ENCODE results near the gene CDK18.
A peak's percentile ranks its signal among the peaks of the same experiment; 100 is the strongest.

The CDK18 gene

DNA sequence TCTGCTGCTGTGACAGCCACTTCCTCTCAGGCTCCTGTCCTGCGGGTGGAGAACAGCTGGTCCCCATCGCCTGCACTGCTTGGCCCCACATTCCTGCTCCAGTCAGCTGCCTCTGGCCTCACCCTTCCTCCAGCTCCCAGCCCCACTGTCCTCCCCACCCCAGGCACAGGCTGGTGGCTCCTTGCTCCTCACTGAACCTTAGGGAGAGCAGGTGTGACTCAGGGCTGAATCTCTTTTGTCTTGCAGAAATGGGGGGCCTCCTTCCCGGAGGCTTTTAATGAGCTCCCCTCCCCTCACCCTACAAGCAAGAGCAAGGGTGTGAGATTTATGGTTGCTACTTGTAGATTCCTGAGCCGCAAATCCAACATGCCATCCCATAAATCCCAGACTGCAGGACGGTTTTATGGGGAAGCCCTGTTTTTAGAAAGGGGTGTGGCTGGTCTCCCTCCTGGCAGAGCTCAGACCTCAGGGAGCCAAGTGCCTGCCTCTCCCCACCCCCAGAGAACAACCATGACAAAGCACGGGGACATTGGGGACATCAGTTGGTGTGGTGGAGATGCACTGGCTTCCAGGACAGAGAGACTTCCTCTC is 15.2 kb downstream of the CDK18 start:
- no peak for DNase-seq (ENCODE audit: low read depth, low spot score)
- H3K9me3 ChIP-seq (ENCODE audit: low read depth, low read length) = no peaks in the 10 kb centered on the region
- H3K36me3 ChIP-seq (ENCODE audit: insufficient read depth, low read length) = no peaks in the 10 kb centered on the region
- H3K4me3 ChIP-seq = peak overlapping the region; percentile 16
- H3K9ac ChIP-seq (ENCODE audit: insufficient read length) = no peak overlapping the region
- H3K27ac ChIP-seq = no peak overlapping the region
- TF ChIP-seq POLR2AphosphoS5 (IDR thresholded peaks at IDR 0.05; ENCODE audit: borderline replicate concordance, low read depth, low read length) = no peak
- TF ChIP-seq EZH2 (IDR thresholded peaks at IDR 0.05) = no peak
- TF ChIP-seq FOXP2 (optimal IDR thresholded peaks at IDR 0.05; ENCODE audit: control extremely low read depth, extremely low read length, insufficient read depth) = no peak

- H3K9me3 ChIP-seq (ENCODE audit: low read depth, low read length) = no peaks in the 10 kb centered on the region
- no peak for DNase-seq (ENCODE audit: low read depth, low spot score)
- no peaks in the 10 kb centered on the region for H3K36me3 ChIP-seq (ENCODE audit: insufficient read depth, low read length)
- no peak overlapping the region for H3K9ac ChIP-seq (ENCODE audit: insufficient read length)
- no peak overlapping the region for H3K4me3 ChIP-seq
- no peak for TF ChIP-seq FOXP2 (optimal IDR thresholded peaks at IDR 0.05; ENCODE audit: control extremely low read depth, extremely low read length, insufficient read depth)
- H3K27ac ChIP-seq = no peak overlapping the region
These were observed 16.2 kb downstream of the CDK18 start for GRCh38 chr1:205520709-205521108.

DNA sequence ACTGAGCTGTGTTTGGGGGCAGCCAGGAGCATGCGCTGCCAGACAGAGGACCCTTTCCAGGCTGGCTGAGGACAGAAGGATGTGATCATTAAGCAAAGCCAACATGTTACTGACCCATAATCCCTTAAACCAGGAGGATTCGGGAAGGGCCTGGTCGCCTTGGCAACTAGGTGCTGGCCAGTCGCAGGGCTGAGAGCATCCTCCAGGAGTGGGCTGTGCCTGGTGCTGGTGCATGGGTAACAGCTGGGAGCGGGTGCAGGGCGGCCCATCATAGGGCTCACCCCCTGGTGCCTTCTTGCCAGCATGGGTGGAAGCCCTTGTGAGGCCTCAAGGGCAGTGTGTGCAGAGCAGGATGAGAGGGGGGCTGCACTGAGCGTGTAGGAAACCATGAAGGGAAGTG is 17.2 kb downstream of the CDK18 start:
- Histone ChIP-seq H3K9me3 (ENCODE audit: low read depth, low read length) (no peaks in the 10 kb centered on the region), H3K36me3 (ENCODE audit: insufficient read depth, low read length) (no peaks in the 10 kb centered on the region), H3K27ac (no peak overlapping the region), H3K4me3 (no peak overlapping the region), H3K9ac (ENCODE audit: insufficient read length) (no peak overlapping the region)
- TF ChIP-seq POLR2AphosphoS5 (IDR thresholded peaks at IDR 0.05; ENCODE audit: borderline replicate concordance, low read depth, low read length) (no peak), FOXP2 (optimal IDR thresholded peaks at IDR 0.05; ENCODE audit: control extremely low read depth, extremely low read length, insufficient read depth) (no peak), EZH2 (IDR thresholded peaks at IDR 0.05) (no peak)
- no peak for DNase-seq (ENCODE audit: low read depth, low spot score)

DNA sequence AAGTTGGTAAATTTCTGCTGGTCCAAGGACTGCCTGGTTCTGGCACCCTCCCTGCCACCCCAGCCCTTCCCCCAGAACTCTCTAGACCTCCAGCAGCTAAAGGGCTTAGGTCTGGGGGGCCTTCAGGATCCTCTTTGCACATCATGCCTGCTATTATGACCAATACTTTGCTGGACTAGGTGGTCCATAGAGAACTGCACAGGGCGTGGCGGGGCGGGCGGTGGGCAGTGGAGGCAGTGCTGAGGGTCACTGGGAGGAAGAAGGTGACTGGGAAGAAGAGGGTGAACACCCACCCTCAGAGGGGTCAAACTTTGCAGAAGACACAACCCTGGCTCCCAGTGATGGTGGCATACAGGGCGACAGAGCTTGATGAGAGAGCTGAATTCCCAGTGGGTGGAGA is 18.2 kb downstream of the CDK18 start:
- H3K9me3 ChIP-seq (ENCODE audit: low read depth, low read length) = no peaks in the 10 kb centered on the region
- H3K27ac ChIP-seq = no peak overlapping the region
- no peak overlapping the region for H3K4me3 ChIP-seq
- H3K9ac ChIP-seq (ENCODE audit: insufficient read length) = no peak overlapping the region
- TF ChIP-seq FOXP2 (optimal IDR thresholded peaks at IDR 0.05; ENCODE audit: control extremely low read depth, extremely low read length, insufficient read depth) (no peak), EZH2 (IDR thresholded peaks at IDR 0.05) (no peak), POLR2AphosphoS5 (IDR thresholded peaks at IDR 0.05; ENCODE audit: borderline replicate concordance, low read depth, low read length) (no peak)
- no peaks in the 10 kb centered on the region for H3K36me3 ChIP-seq (ENCODE audit: insufficient read depth, low read length)
- no peak for DNase-seq (ENCODE audit: low read depth, low spot score)

- DNase-seq (ENCODE audit: low read depth, low spot score) = no peak
- no peak for TF ChIP-seq POLR2AphosphoS5 (IDR thresholded peaks at IDR 0.05; ENCODE audit: borderline replicate concordance, low read depth, low read length)
- no peak for TF ChIP-seq EZH2 (IDR thresholded peaks at IDR 0.05)
- no peak for TF ChIP-seq FOXP2 (optimal IDR thresholded peaks at IDR 0.05; ENCODE audit: control extremely low read depth, extremely low read length, insufficient read depth)
- H3K36me3 ChIP-seq (ENCODE audit: insufficient read depth, low read length) = no peaks in the 10 kb centered on the region
- H3K9me3 ChIP-seq (ENCODE audit: low read depth, low read length) = no peaks in the 10 kb centered on the region
- H3K9ac ChIP-seq (ENCODE audit: insufficient read length) = no peak overlapping the region
- H3K27ac ChIP-seq = no peak overlapping the region
- no peak overlapping the region for H3K4me3 ChIP-seq
These were observed 18.9 kb downstream of the CDK18 start for GRCh38 chr1:205523261-205523890.

- Histone ChIP-seq H3K4me3 (no peak overlapping the region), H3K9me3 (ENCODE audit: low read depth, low read length) (no peaks in the 10 kb centered on the region), H3K27ac (no peak overlapping the region), H3K36me3 (ENCODE audit: insufficient read depth, low read length) (no peaks in the 10 kb centered on the region), H3K9ac (ENCODE audit: insufficient read length) (no peak overlapping the region)
- DNase-seq (ENCODE audit: low read depth, low spot score) = peak; percentile 39
- no peak for TF ChIP-seq EZH2 (IDR thresholded peaks at IDR 0.05)
- no peak for TF ChIP-seq POLR2AphosphoS5 (IDR thresholded peaks at IDR 0.05; ENCODE audit: borderline replicate concordance, low read depth, low read length)
- TF ChIP-seq FOXP2 (optimal IDR thresholded peaks at IDR 0.05; ENCODE audit: control extremely low read depth, extremely low read length, insufficient read depth) = no peak
These were observed 19.7 kb downstream of the CDK18 start for GRCh38 chr1:205523891-205524793.

DNA sequence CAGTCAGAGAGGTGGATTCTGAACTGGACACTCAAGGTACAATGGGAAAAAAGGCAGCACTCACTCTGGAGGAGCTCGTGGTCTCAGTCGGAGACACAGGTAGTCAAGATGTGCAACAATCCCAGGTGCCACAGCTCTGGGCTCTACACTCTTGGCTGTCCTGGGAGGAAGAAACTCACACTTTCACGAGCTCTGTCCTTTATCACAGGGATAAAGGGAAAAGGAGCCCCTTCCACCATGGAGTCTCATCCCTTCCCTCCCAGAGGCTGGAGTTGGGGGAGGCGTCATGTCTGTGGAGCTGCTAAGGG is 20.3 kb downstream of the CDK18 start:
- DNase-seq (ENCODE audit: low read depth, low spot score) = no peak
- H3K27ac ChIP-seq = no peak overlapping the region
- no peaks in the 10 kb centered on the region for H3K9me3 ChIP-seq (ENCODE audit: low read depth, low read length)
- TF ChIP-seq POLR2AphosphoS5 (IDR thresholded peaks at IDR 0.05; ENCODE audit: borderline replicate concordance, low read depth, low read length) = no peak
- no peak for TF ChIP-seq FOXP2 (optimal IDR thresholded peaks at IDR 0.05; ENCODE audit: control extremely low read depth, extremely low read length, insufficient read depth)
- no peak for TF ChIP-seq EZH2 (IDR thresholded peaks at IDR 0.05)
- no peaks in the 10 kb centered on the region for H3K36me3 ChIP-seq (ENCODE audit: insufficient read depth, low read length)
- H3K9ac ChIP-seq (ENCODE audit: insufficient read length) = no peak overlapping the region
- H3K4me3 ChIP-seq = no peak overlapping the region

DNA sequence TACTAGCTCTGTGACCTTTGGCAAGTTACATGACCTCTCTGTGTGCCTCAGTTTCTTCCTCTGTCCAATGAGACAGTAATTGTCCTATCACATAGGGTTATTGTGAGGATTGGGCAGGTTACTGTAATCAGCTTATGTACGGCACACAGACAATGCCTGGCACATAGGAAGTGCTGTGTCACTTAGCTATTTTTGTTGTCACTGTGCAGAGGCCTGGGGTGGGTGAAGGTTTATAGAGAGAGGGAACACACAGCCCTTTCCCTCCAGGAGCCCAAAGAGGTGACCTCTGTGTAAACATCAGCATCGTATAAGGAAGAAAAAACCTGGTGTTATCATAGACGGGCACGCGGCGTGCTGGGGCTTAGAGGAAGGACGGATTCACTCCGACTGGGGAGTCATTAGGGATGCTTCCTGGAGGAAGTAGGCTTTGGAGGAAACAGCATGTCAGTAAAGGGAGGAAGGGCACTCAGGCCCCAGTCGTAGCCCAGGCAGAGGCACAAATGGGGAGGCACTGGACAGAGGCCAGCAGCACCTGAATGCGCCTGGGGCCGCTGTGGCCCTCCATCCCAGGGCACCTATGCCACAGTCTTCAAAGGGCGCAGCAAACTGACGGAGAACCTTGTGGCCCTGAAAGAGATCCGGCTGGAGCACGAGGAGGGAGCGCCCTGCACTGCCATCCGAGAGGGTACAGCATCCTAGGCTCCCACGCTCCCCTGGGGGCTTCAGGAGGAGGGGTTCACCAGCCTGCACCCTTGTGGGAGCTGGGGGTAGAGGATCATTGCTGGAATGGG is 21.2 kb downstream of the CDK18 start:
- Histone ChIP-seq H3K4me3 (no peak overlapping the region), H3K9ac (ENCODE audit: insufficient read length) (no peak overlapping the region), H3K36me3 (ENCODE audit: insufficient read depth, low read length) (no peaks in the 10 kb centered on the region), H3K9me3 (ENCODE audit: low read depth, low read length) (no peaks in the 10 kb centered on the region), H3K27ac (no peak overlapping the region)
- TF ChIP-seq EZH2 (IDR thresholded peaks at IDR 0.05) (no peak), FOXP2 (optimal IDR thresholded peaks at IDR 0.05; ENCODE audit: control extremely low read depth, extremely low read length, insufficient read depth) (no peak), POLR2AphosphoS5 (IDR thresholded peaks at IDR 0.05; ENCODE audit: borderline replicate concordance, low read depth, low read length) (no peak)
- DNase-seq (ENCODE audit: low read depth, low spot score) = no peak
